ENCODE data around the gene ENG.

GRCh38 chr9:127769101-127769500, 85.4 kb downstream of the ENG start:
- TF ChIP-seq POLR2AphosphoS5 (IDR thresholded peaks at IDR 0.05; ENCODE audit: low read depth, low read length) (no peak), POLR2A (IDR thresholded peaks at IDR 0.05; ENCODE audit: low read depth, low read length) (no peak), TAF1 (IDR thresholded peaks at IDR 0.05; ENCODE audit: borderline replicate concordance, low read depth, low read length) (no peak)
